ENCODE results near the gene KTI12.
"Not testable (repeated sequence)": the region's sequence is repeated elsewhere in the genome, so short reads cannot be mapped to it uniquely, and the experiment has no call there.

KTI12 gene

DNA sequence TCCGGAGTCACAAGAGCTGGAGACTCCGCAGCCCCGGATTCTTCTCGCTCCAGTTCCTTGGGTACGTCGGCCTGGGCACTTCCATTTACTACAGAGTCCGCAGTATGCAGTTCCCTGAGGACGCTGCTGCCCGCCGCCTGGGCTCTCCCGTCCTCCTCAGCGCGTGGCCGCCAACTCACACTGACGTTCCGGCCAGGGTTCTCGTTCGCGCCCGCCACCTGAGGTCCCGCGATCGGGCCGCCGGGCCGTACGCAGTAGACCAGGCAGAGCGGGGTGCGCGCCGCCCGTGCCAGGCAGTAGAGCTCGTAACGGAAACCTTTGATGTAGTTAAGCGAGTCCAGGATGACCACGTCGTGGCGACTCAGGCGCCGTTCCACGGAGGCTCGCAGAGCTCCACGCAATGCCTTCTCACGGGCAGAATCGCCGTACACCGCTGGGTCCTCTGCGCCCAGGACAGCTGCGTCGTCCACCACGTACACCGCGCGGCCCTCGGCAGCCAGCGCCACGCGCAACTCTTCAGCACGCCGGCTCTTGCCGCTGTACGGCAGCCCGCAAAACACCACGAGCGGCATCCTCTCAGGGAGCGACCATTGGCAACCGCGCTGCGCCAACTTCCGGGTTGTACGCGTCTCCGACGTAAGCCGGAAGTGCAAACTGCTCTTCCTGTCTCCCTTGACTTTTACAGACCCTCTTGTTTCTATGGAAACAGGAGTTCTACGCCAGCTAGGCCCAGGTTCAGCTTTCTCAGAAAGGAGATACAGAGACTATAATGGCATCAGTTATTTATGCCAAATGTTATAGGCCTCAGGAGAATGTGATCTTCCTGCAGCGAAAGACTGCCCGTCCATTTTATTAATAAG is at the start of gene KTI12:
Gene KTI12, minus strand, starts transcription at position 621 of the 860 bp plus-strand sequence. Its CDS starts 49 bp downstream, at position 572.
- peak; percentile 47 to 81 for DNase-seq

DNA sequence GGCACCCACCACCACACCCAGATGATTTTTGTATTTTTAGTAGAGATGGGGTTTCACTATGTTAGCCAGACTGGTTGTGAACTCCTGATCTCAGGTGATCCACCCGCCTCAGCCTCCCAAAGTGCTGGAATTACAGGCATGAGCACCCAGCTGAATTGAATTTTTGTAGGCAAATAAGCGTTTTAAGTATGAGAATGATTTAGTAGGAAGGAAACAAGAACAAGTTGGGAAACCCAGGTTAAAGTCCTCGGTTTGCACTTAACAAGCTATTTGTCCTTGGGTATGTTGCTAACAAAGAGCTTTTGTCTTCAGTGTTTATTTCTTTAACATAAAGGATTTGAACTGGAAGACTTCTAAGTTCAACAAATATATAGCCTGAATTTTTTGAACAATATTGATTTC is 46.4 kb upstream of the KTI12 start:
- no peak for DNase-seq

DNA sequence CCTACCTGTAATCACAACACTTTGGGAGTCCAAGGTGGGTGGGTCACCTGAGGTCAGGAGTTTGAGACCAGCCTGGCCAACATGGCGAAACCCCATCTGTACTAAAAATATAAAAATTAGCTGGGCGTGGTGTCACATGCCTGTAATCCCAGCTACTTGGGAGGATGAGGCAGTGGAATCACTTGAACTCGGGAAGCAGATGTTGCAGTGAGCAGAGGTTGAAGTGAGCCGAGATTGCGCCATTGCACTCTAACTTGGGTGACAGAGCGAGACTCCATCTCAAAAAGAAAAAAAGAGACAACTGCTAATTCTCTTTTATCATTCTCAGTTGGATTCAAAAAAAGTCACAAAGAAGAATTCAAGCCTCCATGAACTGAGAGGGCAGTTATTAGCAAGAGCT is 43.7 kb upstream of the KTI12 start:
- not testable (repeated sequence) for DNase-seq

GRCh38 chr1:52072291-52072690 is 38.7 kb upstream of the KTI12 start:
- no peak for DNase-seq

GRCh38 chr1:52070704-52071103 is 37.1 kb upstream of the KTI12 start:
- no peak for DNase-seq

DNA sequence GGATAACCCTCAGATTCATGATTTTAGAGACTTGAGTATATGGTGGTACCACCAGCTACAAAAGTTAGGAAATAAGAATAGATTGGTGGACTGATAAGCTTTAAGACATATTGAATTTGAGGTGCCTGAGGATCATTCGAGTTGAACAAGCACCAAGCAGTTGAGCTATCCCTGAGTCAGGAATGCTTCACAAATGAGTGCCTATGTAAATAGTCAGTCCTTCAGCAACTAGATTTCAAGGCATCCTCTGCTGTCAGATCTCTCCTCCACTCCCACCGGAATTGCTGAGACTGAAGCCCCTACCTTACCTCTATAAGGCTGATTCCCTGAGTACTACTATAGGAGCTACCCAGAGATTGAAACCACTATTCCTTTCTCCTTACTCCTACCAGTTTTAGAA is 29.6 kb upstream of the KTI12 start:
- DNase-seq, result no peak

DNA sequence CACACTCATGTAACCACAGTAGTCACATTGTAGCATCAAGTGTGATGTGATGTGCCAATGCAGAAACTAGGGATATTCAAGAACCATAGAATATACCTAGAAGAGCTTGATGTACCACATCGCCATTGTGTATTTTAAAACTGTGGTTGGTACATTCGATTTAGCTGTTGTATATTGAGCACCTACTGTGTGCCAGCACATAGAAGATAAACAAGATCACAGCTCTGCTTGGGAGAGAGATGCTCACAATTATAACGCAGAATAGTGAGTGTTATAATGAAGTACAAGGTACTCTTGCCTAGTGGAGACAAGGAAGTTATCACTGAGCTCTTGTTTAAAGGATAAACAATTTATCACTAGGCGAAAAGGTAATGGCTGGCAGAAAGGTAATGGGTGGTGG is 27.2 kb upstream of the KTI12 start:
- DNase-seq, result no peak

DNA sequence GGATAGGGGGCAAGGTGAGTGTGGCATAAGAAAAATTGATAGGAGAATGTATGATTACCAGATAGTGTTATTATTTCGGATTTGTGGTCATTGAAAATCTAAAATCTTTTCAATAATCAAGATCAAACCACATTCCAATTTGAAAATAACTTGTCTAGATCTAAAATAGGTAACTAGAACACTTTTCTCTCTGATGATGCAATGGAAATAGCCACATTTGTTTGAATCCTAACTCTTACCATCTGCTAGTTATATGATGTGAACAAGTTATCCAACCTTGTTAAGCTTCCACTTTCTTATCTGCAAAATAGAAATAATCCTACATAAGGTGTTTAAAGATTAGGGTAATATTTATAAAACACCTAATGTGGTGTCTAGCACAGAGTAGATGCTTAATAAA is 26.3 kb upstream of the KTI12 start:
- DNase-seq, result no peak

DNA sequence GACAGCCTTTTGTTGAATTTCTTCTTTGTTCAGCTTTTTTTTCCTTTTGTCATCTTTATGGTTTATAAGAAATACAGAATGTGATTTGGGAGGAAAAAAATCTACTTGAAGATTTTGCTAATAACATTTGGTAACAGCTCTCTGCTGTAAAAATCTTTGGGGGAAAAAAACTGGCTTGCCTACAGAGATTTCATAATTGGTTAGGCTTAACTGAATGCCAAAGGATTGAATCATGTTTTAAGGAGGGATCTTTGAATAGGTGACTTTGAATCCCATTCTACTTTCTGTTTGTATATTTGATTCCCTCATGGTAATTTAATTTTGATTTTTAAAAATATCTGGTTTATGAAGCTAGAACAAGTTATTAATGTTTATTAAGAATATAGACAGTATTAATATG is 25.7 kb upstream of the KTI12 start:
- peak in 1 of 2 experiments; percentile 20 for DNase-seq

DNA sequence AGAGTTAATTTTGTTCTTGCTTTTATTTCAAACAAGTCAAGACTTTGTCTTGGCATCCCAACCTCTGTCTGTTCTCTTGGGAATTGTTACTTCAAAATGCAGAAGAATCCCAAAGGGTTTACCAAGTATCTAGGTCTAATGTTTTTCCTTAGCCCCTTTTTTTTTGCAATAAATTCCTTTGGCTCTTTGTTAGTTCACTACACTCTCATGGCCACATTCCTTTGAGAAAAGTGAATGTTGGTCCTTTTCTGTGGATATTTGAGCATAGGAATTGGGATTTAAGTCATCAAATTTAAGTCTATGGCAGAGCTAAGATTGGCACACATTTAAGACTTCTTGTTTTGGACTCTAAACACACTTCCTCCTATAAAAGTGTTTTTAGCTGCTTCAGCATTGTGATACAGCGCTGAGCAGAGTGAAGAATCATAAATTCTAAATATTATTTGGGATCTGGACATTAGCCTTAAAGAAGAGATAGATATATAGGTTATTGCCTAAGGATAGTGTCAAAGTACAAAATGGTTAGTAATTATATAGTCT is 24.3 kb upstream of the KTI12 start:
- no peak for DNase-seq

- no peak for DNase-seq
Observed at GRCh38 chr1:52057255-52057654, 23.6 kb upstream of the KTI12 start.

GRCh38 chr1:52056937-52057231 is 23.3 kb upstream of the KTI12 start:
- no peak for DNase-seq

GRCh38 chr1:52056163-52056936 is 22.7 kb upstream of the KTI12 start, which contains the start of gene BTF3L4:
TSS of gene BTF3L4 (plus strand) at chr1:52056295. CDS start at chr1:52059848, 3,553 bp downstream.
- peak; percentile 70 to 90 for DNase-seq

DNA sequence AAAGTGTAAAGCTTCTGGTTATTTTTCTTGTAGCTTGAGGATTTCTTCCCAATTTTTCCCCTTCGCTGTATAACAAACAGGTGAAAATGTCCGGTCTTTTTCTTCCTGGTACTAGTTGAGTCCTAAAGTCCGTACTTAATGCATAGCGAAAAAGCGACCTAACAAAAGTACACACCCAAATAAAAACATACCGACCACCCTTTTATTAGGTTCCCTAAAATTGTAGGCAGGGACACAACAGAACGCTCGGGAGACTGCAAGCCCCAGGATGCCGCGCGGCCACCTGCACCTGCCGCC is 22.2 kb upstream of the KTI12 start:
- no peak for DNase-seq

DNA sequence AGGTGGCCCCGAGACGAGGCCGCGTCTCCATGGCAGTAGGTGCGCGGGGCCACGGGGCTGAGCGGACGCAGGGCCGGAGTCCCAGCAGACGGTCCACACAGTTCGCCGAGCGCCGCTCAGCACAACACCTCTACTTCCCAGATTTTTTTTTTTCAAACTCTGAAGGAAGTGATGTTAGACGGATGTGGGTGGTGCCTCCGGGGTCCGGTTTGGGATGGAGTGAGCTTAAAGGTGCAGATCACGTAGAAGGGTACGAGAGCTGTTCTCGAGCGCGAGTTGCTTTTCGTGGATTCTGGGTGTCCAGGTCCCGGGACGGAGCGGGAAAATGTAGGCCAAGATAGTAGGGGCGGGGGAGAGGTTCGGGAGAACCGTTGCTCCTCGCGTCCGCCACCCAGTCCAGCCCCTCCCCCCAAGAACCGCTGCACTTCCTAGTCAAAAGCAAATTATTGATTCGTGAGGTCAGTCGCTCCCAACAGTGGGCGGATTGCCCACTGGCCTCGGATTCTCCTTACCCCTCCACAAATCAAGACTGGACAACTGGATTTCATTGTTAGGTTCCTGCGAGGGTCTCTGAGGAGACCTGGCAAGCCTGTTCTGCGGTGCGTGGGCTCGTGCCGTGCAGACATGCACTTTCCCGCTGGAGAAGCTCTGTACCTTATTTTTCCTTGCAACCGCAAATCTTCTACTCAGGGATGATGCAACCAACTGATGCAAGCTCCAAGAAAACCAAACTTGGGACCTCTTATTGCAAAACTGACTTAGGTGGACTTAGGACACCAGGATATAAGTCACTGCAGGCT is 21.7 kb upstream of the KTI12 start, which contains the start of gene TXNDC12:
Gene TXNDC12, minus strand, starts transcription at position 126 of the 800 bp plus-strand sequence. Its CDS starts 95 bp downstream, at position 31.
- DNase-seq, result peak; percentile 76 to 90

GRCh38 chr1:52054496-52055065 is 21.0 kb upstream of the KTI12 start:
- no peak for DNase-seq

DNA sequence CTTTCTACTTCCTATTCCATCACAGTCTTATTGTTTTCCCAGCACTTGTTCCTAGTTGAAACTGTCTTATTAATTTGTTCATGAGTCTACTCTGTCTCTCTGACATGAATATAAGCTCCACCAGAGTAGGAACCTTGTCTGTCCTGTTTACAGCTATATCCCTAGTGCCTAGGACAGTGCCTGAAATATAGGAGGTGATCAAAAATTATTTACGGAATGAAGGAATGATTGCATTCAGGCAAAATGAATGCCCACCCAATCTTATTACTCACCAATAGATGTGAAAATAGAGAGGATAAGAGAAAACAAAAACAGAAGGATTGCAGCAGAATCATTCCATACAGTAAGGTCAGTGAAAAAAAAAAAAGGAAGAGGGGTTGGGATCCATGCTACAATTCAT is 20.3 kb upstream of the KTI12 start:
- no peak for DNase-seq

DNA sequence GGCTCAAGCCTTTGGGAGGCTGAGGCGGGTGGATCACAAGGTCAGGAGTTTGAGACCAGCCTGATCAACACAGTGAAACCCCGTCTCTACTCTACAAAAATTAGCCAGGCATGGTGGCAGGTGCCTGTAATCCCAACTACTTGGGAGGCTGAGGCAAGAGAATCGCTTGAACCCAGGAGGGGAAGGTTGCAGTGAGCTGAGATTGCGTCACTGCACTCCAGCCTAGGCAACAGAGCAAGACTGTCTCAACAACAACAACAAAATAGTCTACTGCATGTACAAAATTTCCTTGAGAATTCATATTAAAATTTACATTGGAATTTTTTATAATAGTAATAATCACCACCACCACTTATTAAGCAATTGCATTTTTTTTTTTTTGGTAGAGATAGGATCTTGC is 15.7 kb upstream of the KTI12 start:
- not testable (repeated sequence) for DNase-seq

- not testable (repeated sequence) for DNase-seq
Observed at GRCh38 chr1:52045666-52046195, 12.1 kb upstream of the KTI12 start.

- DNase-seq, result no peak
Observed at GRCh38 chr1:52045236-52045635, 11.6 kb upstream of the KTI12 start.

DNA sequence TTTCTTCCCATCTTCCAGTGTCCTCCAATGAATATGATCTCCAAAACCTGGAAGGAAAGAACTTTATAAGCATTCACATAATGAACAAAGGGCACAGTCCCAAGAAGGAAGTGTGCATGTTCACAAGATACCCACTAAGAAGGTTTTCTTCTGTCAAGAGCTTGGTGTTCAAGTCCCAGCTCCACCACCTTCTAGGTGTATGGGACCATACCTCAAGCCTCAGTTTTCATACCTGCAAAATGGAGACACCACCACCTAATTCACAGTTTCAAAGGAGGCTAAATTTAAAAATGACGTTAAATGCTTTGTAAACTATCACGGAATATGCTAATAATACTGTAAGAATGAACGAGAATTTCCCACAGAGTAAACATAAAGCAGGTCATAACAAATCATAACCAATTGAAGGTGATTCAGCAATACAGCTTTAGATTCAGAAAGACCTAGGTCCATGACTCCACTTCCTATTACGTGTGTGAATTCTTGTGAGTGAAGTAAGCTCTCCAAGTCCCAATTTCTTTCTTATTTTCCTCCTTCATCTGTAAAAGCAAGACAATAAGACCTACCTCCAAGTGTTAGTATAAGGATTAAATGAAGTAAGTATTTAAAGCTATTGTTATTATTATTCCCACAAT is 8.1 kb upstream of the KTI12 start:
- no peak for DNase-seq

DNA sequence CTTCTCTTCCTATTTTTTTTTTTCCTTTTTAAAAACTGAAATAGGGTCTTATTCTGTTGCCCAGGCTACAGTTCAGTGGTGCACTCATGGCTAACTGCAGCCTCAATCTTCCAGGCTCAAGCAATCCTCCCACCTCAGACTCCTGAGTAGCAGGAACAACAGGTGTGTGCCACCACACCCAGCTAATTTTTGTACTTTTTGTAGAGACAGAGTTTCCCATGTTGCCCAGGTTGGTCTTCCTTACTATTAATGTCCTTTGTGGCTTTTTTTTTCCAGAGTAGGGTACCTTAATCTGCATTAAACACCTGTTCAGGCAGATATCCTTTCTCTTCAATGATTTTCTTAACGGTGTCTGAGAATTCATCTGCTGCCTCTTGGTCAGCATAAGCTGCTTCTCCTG is 4.3 kb upstream of the KTI12 start:
- no peak for DNase-seq
